ENCODE results near the gene MPEG1.

MPEG1 gene

GRCh38 chr11:59216641-59217564, 4.2 kb upstream of the MPEG1 start:
- WGBS: 91% methylated on average over 9 of the region's 9 CpGs

GRCh38 chr11:59214141-59214893, 1.6 kb upstream of the MPEG1 start:
- Histone ChIP-seq H3K4me1 (ENCODE audit: insufficient read depth, low read length) (no peaks in the 10 kb centered on the region; the same call in 1 of the 2 replicates), H3K36me3 (ENCODE audit: insufficient read depth, low read length) (no peaks in the 10 kb centered on the region), H3K27me3 (ENCODE audit: insufficient read depth, low read length) (no peaks in the 10 kb centered on the region), H3K4me3 (ENCODE audit: low read length) (no peak overlapping the region), H3K9ac (ENCODE audit: low read depth, low read length) (no peak overlapping the region), H3K9me3 (ENCODE audit: insufficient read depth, low read depth, low read length) (no peaks in the 10 kb centered on the region), H3K27ac (ENCODE audit: low read depth, low read length) (no peak overlapping the region)
- WGBS: 94% methylated on average over 2 of the region's 2 CpGs

More at GRCh38 chr11:59216641-59217564, 4.2 kb upstream of the MPEG1 start:
- H3K9me3 ChIP-seq (ENCODE audit: insufficient read depth, low read depth, low read length): no peaks in the 10 kb centered on the region
- no peak overlapping the region for H3K9ac ChIP-seq (ENCODE audit: low read depth, low read length)
- no peaks in the 10 kb centered on the region for H3K4me1 ChIP-seq (ENCODE audit: insufficient read depth, low read length)
- H3K27me3 ChIP-seq (ENCODE audit: insufficient read depth, low read length): no peaks in the 10 kb centered on the region
- no peak overlapping the region for H3K4me3 ChIP-seq (ENCODE audit: low read length)
- no peaks in the 10 kb centered on the region for H3K36me3 ChIP-seq (ENCODE audit: insufficient read depth, low read length)
- no peak overlapping the region for H3K27ac ChIP-seq (ENCODE audit: low read depth, low read length)

- H3K4me1 ChIP-seq (ENCODE audit: insufficient read depth, low read length): peaks cover 4% of the 10 kb centered on the region; the same call in 1 of the 2 replicates
- H3K9ac ChIP-seq (ENCODE audit: low read depth, low read length): no peak overlapping the region
- no peak overlapping the region for H3K4me3 ChIP-seq (ENCODE audit: low read length)
- H3K9me3 ChIP-seq (ENCODE audit: insufficient read depth, low read depth, low read length): no peaks in the 10 kb centered on the region
- H3K27me3 ChIP-seq (ENCODE audit: insufficient read depth, low read length): no peaks in the 10 kb centered on the region
- H3K36me3 ChIP-seq (ENCODE audit: insufficient read depth, low read length): no peaks in the 10 kb centered on the region
- 94% methylated on average over 7 of the region's 7 CpGs for WGBS
- no peak overlapping the region for H3K27ac ChIP-seq (ENCODE audit: low read depth, low read length)
Observed at GRCh38 chr11:59212222-59212621, 505 bp downstream of the MPEG1 start.

GRCh38 chr11:59208956-59209355, 3.8 kb downstream of the MPEG1 start:
- WGBS: 70% methylated on average over 2 of the region's 2 CpGs
- H3K36me3 ChIP-seq (ENCODE audit: insufficient read depth, low read length): peaks cover 13% of the 10 kb centered on the region
- no peak overlapping the region for H3K27ac ChIP-seq (ENCODE audit: low read depth, low read length)
- H3K4me1 ChIP-seq (ENCODE audit: insufficient read depth, low read length): peaks cover 4% of the 10 kb centered on the region; the same call in 1 of the 2 replicates
- H3K9me3 ChIP-seq (ENCODE audit: insufficient read depth, low read depth, low read length): no peaks in the 10 kb centered on the region
- H3K4me3 ChIP-seq (ENCODE audit: low read length): no peak overlapping the region
- H3K27me3 ChIP-seq (ENCODE audit: insufficient read depth, low read length): no peaks in the 10 kb centered on the region
- no peak overlapping the region for H3K9ac ChIP-seq (ENCODE audit: low read depth, low read length)

GRCh38 chr11:59207988-59208451, 4.7 kb downstream of the MPEG1 start:
- H3K27me3 ChIP-seq (ENCODE audit: insufficient read depth, low read length): no peaks in the 10 kb centered on the region
- H3K36me3 ChIP-seq (ENCODE audit: insufficient read depth, low read length): peaks cover 19% of the 10 kb centered on the region
- no peaks in the 10 kb centered on the region for H3K9me3 ChIP-seq (ENCODE audit: insufficient read depth, low read depth, low read length)
- no peak overlapping the region for H3K9ac ChIP-seq (ENCODE audit: low read depth, low read length)
- no peak overlapping the region for H3K4me3 ChIP-seq (ENCODE audit: low read length)
- no peak overlapping the region for H3K27ac ChIP-seq (ENCODE audit: low read depth, low read length)
- H3K4me1 ChIP-seq (ENCODE audit: insufficient read depth, low read length): peaks cover 4% of the 10 kb centered on the region; the same call in 1 of the 2 replicates
- 57% methylated on average over 5 of the region's 5 CpGs for WGBS

- H3K36me3 ChIP-seq (ENCODE audit: insufficient read depth, low read length): peaks cover 31% of the 10 kb centered on the region
- H3K27me3 ChIP-seq (ENCODE audit: insufficient read depth, low read length): no peaks in the 10 kb centered on the region
- H3K4me3 ChIP-seq (ENCODE audit: low read length): no peak overlapping the region
- 81% methylated on average over 4 of the region's 4 CpGs for WGBS
- H3K4me1 ChIP-seq (ENCODE audit: insufficient read depth, low read length): peaks cover 4% of the 10 kb centered on the region; the same call in 1 of the 2 replicates
- H3K9ac ChIP-seq (ENCODE audit: low read depth, low read length): no peak overlapping the region
- no peaks in the 10 kb centered on the region for H3K9me3 ChIP-seq (ENCODE audit: insufficient read depth, low read depth, low read length)
- no peak overlapping the region for H3K27ac ChIP-seq (ENCODE audit: low read depth, low read length)
Observed at GRCh38 chr11:59206635-59207034, 6.1 kb downstream of the MPEG1 start.

GRCh38 chr11:59205648-59206047, 7.1 kb downstream of the MPEG1 start:
- no peaks in the 10 kb centered on the region for H3K9me3 ChIP-seq (ENCODE audit: insufficient read depth, low read depth, low read length)
- no peak overlapping the region for H3K9ac ChIP-seq (ENCODE audit: low read depth, low read length)
- H3K27ac ChIP-seq (ENCODE audit: low read depth, low read length): no peak overlapping the region
- peaks cover 39% of the 10 kb centered on the region for H3K36me3 ChIP-seq (ENCODE audit: insufficient read depth, low read length)
- 93% methylated on average over 7 of the region's 7 CpGs for WGBS
- H3K27me3 ChIP-seq (ENCODE audit: insufficient read depth, low read length): no peaks in the 10 kb centered on the region
- no peak overlapping the region for H3K4me3 ChIP-seq (ENCODE audit: low read length)
- peaks cover 4% of the 10 kb centered on the region; the same call in 1 of the 2 replicates for H3K4me1 ChIP-seq (ENCODE audit: insufficient read depth, low read length)

GRCh38 chr11:59204746-59205145, 8.0 kb downstream of the MPEG1 start:
- no peaks in the 10 kb centered on the region for H3K9me3 ChIP-seq (ENCODE audit: insufficient read depth, low read depth, low read length)
- no peak overlapping the region for H3K9ac ChIP-seq (ENCODE audit: low read depth, low read length)
- H3K4me1 ChIP-seq (ENCODE audit: insufficient read depth, low read length): peaks cover 4% of the 10 kb centered on the region; the same call in 1 of the 2 replicates
- H3K27ac ChIP-seq (ENCODE audit: low read depth, low read length): no peak overlapping the region
- H3K4me3 ChIP-seq (ENCODE audit: low read length): no peak overlapping the region
- 96% methylated on average over 2 of the region's 3 CpGs for WGBS
- no peaks in the 10 kb centered on the region for H3K27me3 ChIP-seq (ENCODE audit: insufficient read depth, low read length)
- peaks cover 43% of the 10 kb centered on the region for H3K36me3 ChIP-seq (ENCODE audit: insufficient read depth, low read length)

GRCh38 chr11:59201353-59201752, 11.4 kb downstream of the MPEG1 start:
- H3K9me3 ChIP-seq (ENCODE audit: insufficient read depth, low read depth, low read length): no peaks in the 10 kb centered on the region
- no peak overlapping the region for H3K9ac ChIP-seq (ENCODE audit: low read depth, low read length)
- no peaks in the 10 kb centered on the region for H3K27me3 ChIP-seq (ENCODE audit: insufficient read depth, low read length)
- 88% methylated on average over 3 of the region's 3 CpGs for WGBS
- H3K4me1 ChIP-seq (ENCODE audit: insufficient read depth, low read length): no peaks in the 10 kb centered on the region; the same call in 1 of the 2 replicates
- H3K4me3 ChIP-seq (ENCODE audit: low read length): no peak overlapping the region
- peaks cover 64% of the 10 kb centered on the region for H3K36me3 ChIP-seq (ENCODE audit: insufficient read depth, low read length)
- H3K27ac ChIP-seq (ENCODE audit: low read depth, low read length): no peak overlapping the region

- Histone ChIP-seq H3K27me3 (ENCODE audit: insufficient read depth, low read length) (no peaks in the 10 kb centered on the region), H3K9me3 (ENCODE audit: insufficient read depth, low read depth, low read length) (no peaks in the 10 kb centered on the region), H3K4me1 (ENCODE audit: insufficient read depth, low read length) (no peaks in the 10 kb centered on the region; the same call in 1 of the 2 replicates), H3K9ac (ENCODE audit: low read depth, low read length) (no peak overlapping the region), H3K4me3 (ENCODE audit: low read length) (no peak overlapping the region), H3K27ac (ENCODE audit: low read depth, low read length) (no peak overlapping the region), H3K36me3 (ENCODE audit: insufficient read depth, low read length) (peaks cover 74% of the 10 kb centered on the region)
- WGBS: 95% methylated on average over 4 of the region's 4 CpGs
Observed at GRCh38 chr11:59200423-59200746, 12.3 kb downstream of the MPEG1 start.

Data from HUES64 (cell line).